PC-9 (cell line): ENCODE measurements around the gene ZNF335.

Experiments used
- EZH2 ChIP-seq: fragments of 200-600 bp; sonication (generic); IDR thresholded peaks from 2 replicates; pipeline ENCODE4 v1.8.0; 2017; ENCODE audit warnings: antibody characterized with exemption, low read depth
- TF ChIP-seq, protein P1 (sequence below): fragments of 200-600 bp; sonication (generic); conservative IDR thresholded peaks from 2 replicates; pipeline ENCODE4 v1.6.1; 2017; ENCODE audit warnings: mixed run types, antibody characterized with exemption, mild to moderate bottlenecking, moderate library complexity

- TF ChIP-seq, protein P1, sequence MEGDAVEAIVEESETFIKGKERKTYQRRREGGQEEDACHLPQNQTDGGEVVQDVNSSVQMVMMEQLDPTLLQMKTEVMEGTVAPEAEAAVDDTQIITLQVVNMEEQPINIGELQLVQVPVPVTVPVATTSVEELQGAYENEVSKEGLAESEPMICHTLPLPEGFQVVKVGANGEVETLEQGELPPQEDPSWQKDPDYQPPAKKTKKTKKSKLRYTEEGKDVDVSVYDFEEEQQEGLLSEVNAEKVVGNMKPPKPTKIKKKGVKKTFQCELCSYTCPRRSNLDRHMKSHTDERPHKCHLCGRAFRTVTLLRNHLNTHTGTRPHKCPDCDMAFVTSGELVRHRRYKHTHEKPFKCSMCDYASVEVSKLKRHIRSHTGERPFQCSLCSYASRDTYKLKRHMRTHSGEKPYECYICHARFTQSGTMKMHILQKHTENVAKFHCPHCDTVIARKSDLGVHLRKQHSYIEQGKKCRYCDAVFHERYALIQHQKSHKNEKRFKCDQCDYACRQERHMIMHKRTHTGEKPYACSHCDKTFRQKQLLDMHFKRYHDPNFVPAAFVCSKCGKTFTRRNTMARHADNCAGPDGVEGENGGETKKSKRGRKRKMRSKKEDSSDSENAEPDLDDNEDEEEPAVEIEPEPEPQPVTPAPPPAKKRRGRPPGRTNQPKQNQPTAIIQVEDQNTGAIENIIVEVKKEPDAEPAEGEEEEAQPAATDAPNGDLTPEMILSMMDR, result no peak
- no peak for TF ChIP-seq EZH2
Measured at GRCh38 chr20:45971425-45971674, 653 bp downstream of the ZNF335 start.
